NCI-H1417 treated with DMSO at 0.1 percent for 48 hours (cell line): ENCODE measurements around the gene LITAF.
"Not testable (repeated sequence)": the region's sequence is repeated elsewhere in the genome, so short reads cannot be mapped to it uniquely, and the experiment has no call there.

Experiments
- DNase-seq: peaks from one replicate; lab custom pipeline; 2025; lab: John Stamatoyannopoulos, UW

The LITAF gene

DNA sequence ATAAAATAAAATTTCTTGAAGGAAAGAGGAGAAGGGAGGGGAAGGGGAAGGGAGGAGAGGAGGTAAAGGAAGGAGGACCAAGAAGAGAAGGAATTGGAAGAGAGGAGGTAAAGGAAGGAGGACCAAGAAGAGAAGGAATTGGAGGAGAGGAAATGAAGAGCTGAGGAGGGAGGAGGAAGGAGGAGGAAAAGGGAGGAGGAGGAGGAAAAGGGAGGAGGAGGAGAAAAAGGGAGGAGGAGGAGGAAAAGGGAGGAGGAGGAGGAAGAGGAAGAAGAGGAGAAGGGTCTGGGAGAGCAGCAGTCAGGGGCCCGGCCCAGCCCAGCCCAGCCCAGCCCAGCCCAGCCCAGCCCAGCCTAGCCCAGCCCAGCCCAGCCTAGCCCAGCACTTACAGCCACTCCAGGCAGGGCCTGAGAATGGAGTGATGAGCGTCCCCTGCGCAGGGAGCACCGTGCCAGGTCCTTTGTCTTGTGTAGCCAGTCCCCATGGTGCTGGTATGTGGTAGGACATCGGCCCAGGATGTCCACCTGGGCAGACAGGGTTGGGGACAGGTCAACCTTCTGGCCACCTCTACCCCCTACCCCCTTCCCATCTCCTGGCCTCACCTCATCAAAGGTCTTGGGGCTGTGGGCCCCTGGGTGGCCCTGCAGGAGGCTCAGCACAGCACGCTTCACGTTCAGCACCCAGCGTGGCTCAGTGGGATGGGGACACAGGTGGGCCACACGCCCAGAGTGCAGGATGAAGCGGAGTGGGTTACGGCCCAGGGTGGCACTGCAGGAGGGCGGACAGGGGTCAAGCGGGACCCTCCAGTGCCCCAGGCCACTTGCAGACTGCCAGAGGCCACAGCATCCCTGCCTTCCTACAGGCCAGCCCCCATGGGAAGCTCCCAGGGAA, 70.9 kb downstream of the LITAF start:
- DNase-seq, result no peak

DNA sequence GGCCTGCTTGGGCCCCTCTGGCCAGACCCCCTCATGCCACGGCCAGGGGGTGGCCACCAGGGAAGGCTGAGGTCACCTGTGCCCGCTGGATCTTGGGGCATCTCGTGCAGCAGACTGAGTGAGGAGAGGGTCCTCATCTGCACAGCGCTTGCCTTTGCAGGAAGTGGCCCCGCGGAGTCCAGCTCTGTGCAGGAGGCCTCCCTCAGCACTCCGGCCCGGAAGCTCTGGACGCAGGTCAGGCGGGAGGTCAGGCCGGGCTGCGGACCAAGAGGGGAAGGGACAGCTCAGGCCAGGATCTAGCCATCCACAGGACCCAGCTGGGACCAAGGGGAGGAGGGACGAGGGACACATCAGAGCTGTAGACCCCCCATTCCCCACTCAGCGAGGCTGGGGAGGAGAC, 72.4 kb downstream of the LITAF start:
- DNase-seq, result no peak

DNA sequence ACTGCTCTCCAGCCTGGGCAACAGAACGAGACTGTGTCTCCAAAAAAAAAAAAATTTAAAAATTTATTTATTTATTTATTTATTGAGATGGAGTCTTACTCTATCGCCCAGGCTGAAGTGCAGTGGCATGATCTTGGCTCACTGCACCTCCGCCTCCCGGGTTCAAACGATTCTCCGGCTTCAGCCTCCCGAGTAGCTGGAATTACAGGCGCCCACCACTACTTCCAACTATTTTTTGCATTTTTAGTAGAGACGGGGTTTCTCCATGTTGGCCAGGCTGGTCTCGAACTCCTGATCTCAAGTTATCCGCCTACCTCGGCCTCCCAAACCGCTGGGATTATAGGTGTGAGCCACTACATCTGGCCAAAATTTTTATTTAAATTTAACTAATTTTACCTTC, 73.4 kb downstream of the LITAF start:
- not testable (repeated sequence) for DNase-seq

DNA sequence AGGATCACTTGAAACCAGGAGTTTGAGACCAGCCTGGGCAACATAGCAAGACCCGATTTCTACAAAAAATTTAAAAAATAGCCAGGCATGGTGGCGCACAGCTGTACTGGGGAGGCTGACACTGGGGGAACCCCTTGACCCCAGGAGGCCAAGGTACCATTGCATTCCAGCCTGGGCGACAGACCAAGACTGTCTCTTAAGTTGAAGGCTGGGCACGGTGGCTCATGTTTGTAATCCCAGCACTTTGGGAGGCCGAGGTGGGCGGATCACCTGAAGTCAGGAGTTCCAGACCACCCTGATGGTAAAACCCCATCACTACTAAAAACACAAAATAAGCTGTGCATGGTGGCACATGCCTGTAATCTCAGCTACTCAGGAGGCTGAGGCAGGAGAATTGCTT, 74.9 kb downstream of the LITAF start:
- no peak for DNase-seq

DNA sequence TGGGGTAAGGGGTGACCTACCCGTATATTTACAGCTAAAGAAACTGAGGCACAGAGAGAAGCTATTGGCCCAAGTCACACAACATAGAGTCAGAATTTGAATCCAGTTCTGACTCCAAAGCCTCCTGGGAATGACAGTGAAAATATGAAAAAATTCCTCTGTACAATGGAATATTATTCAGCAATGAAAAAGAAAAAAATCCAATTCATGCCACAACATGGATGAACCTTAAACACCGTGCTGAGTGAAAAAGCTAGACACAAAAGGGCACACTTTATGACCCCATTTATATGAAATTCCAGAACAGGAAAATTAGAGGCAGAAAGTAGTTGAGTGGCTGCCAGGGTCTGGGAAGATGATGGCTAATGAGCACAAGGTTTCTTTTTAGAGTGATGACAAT, 75.4 kb downstream of the LITAF start:
- no peak for DNase-seq

DNA sequence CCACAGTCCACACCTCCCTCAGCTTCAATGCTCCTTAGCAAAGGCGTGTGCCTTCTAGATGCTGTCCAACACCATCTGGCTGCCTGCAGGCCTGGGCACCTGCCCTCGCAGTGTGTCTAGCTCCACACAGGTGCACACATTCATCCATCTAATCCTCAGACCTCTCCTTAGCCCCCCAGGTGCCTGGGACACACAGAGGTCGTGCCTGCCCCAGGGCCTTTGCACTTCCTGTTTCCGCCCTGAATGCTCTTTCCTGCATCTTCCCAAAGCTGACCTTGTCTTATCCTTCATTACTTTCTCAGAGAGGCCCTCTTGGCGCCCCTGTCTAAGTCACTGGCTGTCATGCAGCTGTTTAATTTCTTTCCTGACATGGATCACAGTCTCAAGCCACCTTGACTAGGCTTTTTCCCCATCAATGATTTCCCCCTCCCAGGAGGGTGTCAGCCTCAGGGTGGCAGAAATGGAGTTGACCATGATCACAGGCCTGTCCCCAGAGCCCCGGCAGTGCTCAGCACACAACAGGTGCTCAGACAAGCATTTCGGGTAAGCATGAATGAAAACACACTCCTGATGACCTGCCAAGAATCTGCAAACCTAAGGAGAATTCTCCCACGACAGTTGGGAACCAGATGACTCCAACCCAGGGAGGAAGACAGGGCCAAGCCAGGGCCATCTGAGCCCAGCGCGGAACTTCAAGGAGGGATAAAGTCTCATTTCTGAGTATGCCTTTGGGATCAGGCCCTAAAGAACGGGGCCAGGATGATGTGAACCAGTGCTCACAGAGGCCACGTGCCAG, 76.3 kb downstream of the LITAF start:
- no peak for DNase-seq

DNA sequence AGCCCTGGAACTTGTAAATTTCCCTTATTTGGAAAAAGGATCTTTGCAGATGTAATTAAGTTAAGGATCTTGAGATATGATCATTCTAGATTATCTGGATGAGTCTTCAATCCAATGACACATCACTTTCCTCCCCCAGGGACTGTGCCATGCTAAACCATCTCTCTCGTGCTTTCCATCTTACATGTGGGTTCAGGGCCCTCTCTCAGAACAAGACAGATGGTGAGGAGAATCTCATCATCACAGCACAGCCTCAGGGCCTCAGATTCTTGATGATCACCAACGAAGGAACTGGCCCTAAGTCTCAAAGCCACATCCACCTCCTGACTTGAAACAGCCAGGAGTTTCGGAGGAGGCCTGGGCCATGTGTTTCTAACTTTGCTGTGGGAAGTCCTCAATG, 78.7 kb downstream of the LITAF start:
- DNase-seq, result no peak

DNA sequence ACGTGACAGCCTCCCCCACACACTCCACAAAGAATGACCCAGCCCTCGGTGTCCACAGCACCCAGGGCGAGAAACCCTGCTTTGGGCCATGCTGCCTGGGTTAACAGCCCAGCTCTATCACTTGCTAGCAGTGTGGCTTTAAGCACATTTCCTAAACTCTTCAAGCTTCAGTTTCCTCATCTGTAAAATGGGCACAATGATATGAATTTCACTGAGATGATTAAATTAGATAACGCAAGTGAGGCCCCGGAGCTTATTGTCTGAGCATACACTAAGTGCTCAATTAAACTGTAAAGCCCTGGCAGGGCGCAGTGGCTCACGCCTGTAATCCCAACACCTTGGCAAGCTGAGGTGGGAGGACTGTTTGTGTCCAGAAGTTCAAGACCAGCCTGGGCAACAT, 79.4 kb downstream of the LITAF start:
- no peak for DNase-seq

DNA sequence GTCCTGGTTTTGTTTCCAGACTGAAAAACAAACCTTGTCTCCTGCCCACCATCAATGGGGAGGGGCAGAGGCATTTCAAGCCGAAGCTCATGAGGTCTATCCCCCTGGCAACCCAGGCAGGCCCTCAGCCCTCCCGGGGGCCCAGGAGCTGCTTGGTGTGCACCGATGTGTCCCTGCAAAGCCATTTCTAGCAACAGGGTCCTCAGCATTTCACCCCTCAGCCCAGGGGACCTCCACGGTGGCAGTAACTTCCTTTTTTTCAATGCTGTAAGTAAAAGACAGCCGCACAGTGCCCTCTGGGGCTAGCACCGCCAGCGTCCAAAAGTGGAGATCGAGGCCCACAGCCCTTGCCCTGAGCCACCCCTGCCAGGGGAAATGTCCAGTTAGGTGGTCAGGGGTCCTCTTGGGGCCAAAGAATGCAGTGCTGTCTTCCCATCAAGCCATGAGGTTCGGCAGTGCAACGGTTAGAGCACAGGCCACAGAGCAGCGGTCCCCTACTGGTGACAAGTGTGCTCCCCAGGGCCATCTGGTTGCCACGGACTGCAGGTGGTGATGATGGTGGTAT, 79.9 kb downstream of the LITAF start:
- DNase-seq, result no peak

DNA sequence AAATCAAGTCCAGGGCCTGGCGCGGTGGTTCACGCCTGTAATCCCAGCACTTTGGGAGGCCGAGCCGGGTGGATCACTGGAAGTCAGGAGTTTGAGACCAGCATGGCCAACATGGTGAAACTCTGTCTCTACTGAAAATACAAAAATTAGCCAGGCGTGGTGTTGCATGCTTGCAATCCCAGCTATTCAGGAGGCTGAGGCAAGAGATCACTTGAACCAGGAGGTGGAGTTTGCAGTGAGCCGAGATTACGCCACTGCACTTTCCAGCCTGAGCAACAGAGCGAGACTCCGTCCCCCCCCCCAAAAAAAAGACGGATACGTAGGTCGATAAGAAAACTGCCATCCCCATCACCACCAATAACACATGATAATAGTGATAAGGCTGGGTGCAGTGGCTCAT, 82.5 kb downstream of the LITAF start:
- not testable (repeated sequence) for DNase-seq

DNA sequence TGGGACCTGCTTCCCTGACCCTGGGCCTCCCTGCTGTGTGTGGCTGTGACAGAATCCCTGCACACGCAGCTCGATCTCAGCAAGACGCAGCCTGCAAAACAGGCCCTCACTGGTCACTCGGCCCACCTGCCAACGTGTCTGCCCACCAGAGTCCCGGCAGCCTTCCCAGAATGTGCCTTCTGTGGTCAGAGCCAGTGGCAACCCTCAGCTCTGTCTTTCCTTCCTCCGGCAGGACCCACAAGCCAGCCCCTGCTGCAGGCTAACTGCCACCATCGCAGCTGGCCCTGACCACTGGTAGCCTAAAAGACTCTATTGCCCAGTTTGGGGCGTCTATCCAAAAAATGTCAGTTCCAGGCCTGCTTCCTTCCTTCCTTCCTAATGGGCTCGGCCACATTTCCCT, 83.2 kb downstream of the LITAF start:
- no peak for DNase-seq

DNA sequence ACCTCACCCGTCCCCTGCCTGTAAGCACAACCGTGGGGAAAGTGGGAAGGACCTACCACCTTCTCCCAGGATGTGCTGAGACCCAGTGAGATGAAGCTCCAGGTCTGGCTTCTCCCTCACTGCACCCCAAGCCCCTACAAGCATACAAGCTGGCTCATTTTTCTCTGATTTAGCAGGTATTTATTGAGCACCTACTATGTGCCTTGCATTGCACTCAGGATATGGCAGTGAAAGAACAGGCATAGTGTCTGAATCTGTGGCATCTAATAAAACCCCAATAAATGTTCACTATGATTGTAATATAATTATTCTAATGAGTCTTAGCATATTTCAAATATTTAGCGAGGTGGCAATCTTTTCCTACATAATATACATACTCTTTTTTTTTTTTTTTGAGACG, 84.5 kb downstream of the LITAF start:
- no peak for DNase-seq

DNA sequence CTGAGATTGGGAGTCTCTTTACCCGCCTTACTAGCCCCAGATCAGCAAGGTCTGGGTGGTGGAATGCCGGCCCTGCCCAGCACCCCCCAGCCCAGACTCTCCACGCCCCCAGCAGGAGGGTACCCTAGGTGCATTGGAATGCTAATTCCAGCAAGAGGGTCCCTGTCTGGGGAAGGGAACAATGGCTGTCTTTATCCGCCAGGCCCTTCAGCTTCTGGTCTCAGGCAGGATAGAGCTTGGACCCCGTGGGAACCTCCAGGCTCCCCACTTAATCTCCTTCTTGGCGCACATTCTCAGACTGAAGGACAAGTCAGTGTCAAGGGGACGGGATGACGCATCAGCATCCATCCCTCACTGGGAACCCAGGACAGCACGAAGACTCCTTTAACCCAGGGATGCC, 85.1 kb downstream of the LITAF start:
- DNase-seq, result no peak

DNA sequence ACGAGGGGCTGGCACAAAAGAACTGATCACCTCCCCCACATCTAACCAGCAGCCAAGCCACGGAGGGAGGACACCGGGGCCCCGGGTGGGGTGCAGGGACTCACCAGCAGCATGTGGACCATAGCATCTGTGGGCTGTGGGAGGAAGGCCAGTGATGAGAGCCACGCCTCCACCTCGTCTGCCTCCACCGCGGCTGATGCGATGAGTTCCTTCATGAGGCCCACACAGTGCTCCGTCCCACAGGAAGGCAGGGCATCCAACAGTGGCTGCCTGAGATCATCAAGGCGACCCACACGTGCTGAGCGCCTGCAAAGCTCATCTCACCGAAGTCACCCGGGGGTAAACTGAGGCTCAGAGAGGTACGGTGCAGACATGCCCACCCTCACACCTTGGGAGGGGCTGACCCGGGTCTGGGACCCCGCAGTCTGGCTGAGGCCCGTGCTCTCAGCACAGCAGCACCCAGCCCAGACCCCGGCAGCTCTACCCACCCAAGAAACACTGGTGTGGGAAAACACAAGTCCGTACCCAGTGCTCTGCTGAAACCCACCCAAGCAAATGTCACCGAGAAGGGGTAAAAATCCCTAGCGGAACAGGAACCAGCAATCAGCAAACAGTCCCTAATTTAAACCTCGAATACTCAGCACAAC, 85.9 kb downstream of the LITAF start:
- DNase-seq, result no peak

DNA sequence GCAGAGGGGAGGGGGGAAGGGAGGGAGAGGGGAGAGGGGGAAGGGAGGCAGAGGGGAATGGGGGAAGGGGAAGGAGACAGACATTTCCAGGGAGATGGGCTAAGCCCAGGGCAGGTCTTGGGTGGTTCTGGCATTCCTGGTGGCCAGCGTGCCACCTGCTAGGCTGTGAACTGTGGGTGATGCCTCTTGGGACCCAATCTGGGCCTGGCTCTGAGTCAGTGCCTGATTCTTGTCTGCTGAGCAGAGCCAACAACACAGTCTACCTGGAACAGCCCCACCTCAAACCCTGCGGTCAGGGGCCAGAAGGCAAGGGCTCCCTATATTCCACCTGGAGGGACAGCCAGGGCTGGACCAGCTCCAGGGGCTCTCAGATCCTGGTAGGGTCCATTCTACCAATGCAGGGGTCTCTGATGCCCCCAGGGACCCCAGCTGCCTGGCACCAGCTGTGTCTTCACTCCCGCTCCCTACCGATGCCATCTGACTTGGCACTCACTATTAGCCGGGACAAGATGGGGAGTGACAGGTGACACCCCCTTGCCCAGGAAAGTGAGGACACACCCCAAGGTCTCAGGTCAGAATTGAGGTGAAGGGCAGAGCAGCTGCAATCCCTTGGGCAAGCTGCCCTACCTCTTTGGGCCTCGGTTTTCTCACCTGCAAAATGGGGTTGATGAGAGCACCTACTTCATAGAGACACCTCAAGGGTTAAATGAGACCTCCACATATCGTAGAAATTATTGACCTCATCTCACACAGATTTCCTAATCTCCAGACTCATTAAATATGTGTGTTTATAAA, 87.2 kb downstream of the LITAF start:
- no peak for DNase-seq

DNA sequence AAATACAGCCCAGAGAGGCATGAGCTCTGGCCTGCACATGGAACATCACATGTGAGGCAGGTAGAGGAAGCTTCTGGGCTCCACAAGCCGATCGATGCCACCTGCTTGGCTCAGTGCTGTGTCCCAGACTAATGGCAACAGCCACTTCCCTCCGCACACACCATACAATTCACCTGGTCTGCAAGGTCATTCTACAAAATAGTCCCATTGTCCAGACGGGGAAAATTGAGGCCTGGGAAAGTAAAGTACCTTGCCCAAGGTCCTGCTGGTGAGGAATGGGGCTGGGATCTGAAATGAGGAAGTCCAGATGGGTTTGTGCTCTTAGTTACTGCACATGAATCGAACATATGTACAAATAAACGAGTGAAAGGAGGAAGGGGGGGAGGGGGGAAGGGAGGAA, 88.0 kb downstream of the LITAF start:
- DNase-seq, result no peak

DNA sequence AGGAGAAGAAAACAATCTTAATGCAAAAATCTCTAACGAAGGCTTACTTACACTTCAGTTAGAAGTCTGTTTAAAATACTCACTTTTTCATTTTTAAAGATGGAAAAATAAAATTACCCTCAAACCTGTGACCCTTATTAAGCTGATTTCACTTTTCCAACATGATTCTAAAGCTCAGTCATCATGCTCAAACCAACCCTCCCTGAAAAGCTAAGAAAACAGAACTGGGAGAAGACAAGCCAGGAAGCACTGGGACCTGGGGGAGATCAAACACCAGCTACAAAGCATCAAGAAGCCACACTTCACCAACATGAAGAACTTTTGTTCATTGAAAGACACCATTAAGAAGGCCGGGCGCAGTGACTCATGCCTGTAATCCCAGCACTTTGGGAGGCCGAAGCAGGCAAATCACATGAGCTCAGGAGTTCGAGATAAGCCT, 88.8 kb downstream of the LITAF start:
- DNase-seq, result no peak
